ENCODE results near the gene LPGAT1.

GRCh38 chr1:211714154-211714553 is 116.4 kb downstream of the LPGAT1 start:
- TF ChIP-seq CTCF (IDR thresholded peaks at IDR 0.05) (no peak), POLR2A (IDR thresholded peaks at IDR 0.05) (no peak)
